D721Med (cell line): ENCODE data around the gene RAPGEF1.

Experiments used
- DNase-seq: peaks from one replicate; pipeline ENCODE4 v3.0.0; 2011; ENCODE audit warnings: low spot score; ENCODE audit not compliant: insufficient read length
- FAIRE-seq: peaks from 2 replicates; lab custom pipeline; 2011; peaks lifted over from hg19 to GRCh38; lab: Jason Lieb, UNC
- TF ChIP-seq, protein P1 (sequence below): IDR thresholded peaks from 2 replicates; pipeline ENCODE4 v1.5.1; 2012; ENCODE audit warnings: mild to moderate bottlenecking, control low read depth; ENCODE audit not compliant: insufficient read depth; ENCODE audit errors: missing control alignments

RAPGEF1 gene

GRCh38 chr9:131627326-131627647 lies 112.6 kb downstream of the RAPGEF1 start:
- DNase-seq = no peak
- no peak for FAIRE-seq
- TF ChIP-seq, protein P1, sequence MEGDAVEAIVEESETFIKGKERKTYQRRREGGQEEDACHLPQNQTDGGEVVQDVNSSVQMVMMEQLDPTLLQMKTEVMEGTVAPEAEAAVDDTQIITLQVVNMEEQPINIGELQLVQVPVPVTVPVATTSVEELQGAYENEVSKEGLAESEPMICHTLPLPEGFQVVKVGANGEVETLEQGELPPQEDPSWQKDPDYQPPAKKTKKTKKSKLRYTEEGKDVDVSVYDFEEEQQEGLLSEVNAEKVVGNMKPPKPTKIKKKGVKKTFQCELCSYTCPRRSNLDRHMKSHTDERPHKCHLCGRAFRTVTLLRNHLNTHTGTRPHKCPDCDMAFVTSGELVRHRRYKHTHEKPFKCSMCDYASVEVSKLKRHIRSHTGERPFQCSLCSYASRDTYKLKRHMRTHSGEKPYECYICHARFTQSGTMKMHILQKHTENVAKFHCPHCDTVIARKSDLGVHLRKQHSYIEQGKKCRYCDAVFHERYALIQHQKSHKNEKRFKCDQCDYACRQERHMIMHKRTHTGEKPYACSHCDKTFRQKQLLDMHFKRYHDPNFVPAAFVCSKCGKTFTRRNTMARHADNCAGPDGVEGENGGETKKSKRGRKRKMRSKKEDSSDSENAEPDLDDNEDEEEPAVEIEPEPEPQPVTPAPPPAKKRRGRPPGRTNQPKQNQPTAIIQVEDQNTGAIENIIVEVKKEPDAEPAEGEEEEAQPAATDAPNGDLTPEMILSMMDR = no peak

DNA sequence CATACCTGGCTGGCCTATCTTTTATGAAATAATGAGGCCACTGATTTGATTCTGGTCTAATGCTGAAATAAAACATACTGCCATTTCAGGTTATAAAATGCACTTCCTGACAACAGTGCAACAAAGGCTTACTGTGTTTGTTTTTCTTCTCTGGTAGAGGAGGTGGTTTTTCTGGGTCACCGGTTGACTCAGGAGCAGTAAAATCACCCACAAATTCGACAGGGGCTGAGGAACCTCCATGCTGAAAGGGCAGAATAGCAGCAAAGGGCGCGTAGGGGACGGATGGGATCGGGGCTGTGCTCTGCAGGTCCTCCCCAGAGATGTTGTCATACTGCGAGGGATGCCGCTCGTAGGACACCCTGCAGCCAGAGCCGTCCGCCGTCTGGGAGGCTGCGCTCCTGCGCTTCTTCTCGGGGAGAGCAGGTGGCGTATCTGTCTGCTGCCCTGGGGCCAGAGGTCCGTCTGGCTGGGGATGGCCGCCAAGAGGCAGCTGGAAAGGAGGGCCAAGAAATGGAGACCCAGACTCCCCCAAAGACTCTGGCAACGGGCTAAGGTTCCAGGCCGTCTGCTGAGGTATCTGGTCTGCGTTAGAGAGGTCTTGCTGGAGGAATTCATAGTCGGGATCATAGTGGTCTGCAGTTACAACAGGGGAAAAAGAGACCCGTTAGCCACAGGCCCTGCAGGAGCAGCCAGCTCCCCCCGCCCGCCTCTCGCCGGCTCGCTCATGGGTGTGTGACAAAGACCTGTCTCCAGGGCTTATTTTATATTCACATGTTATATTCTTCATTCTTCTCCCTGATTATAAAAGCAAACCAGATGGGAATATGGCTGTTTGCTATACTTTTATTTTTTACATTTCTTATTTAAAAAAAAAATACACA lies 113.8 kb downstream of the RAPGEF1 start:
- TF ChIP-seq, protein P1 = no peak
- FAIRE-seq (no peak), DNase-seq (no peak)

- FAIRE-seq (no peak), DNase-seq (no peak)
- TF ChIP-seq, protein P1 = no peak
These were observed 114.4 kb downstream of the RAPGEF1 start for GRCh38 chr9:131625508-131625787.

GRCh38 chr9:131624636-131625507 lies 115.0 kb downstream of the RAPGEF1 start:
- no peak for FAIRE-seq
- no peak for DNase-seq
- TF ChIP-seq, protein P1 = no peak

GRCh38 chr9:131623655-131624330 lies 116.1 kb downstream of the RAPGEF1 start:
- TF ChIP-seq, protein P1 = no peak
- FAIRE-seq = no peak

GRCh38 chr9:131622523-131622922 lies 117.4 kb downstream of the RAPGEF1 start:
- TF ChIP-seq, protein P1 = no peak
- DNase-seq (no peak), FAIRE-seq (no peak)

More at GRCh38 chr9:131623655-131624330, 116.1 kb downstream of the RAPGEF1 start:
- DNase-seq = no peak
